Smooth muscle cell (in vitro differentiated cells): Measurements from ENCODE around the gene ADAT2. TPM values are rescaled to one million over a fixed set of nuclear protein-coding genes. Genes with fewer than 3 reads are reported as not detected.

ENCODE experiments used
- DNase-seq: peaks from one replicate; lab custom pipeline; 2025; ENCODE audit not compliant: unreplicated experiment; lab: John Stamatoyannopoulos, UW
- H2AFZ ChIP-seq: fragments of 200-600 bp; sonication (generic); 2 replicates; pipeline ENCODE4 v1.6.0; 2016; ENCODE audit warnings: antibody characterized with exemption, low read depth, mild to moderate bottlenecking
- H3F3A ChIP-seq: fragments of 200-600 bp; sonication (generic); 2 replicates; pipeline ENCODE4 v1.6.0; 2017; ENCODE audit warnings: antibody characterized with exemption, low read depth
- H3K27ac ChIP-seq: fragments of 200-600 bp; sonication (generic); 2 replicates; pipeline ENCODE4 v1.5.1; 2016; ENCODE audit warnings: low read depth, mild to moderate bottlenecking
- H3K27me3 ChIP-seq: fragments of 200-600 bp; sonication (generic); 2 replicates; pipeline ENCODE4 v1.6.1; 2016; ENCODE audit warnings: low read depth, mild to moderate bottlenecking
- H3K36me3 ChIP-seq: fragments of 200-600 bp; sonication (generic); 2 replicates; pipeline ENCODE4 v1.5.1; 2016; ENCODE audit warnings: low read depth
- H3K4me1 ChIP-seq: fragments of 200-600 bp; sonication (generic); 2 replicates; pipeline ENCODE4 v1.5.1; 2016; ENCODE audit warnings: low read depth
- H3K4me2 ChIP-seq: fragments of 200-600 bp; sonication (generic); 2 replicates; pipeline ENCODE4 v1.6.0; 2016; ENCODE audit warnings: mild to moderate bottlenecking
- H3K4me3 ChIP-seq: fragments of 200-600 bp; sonication (generic); 2 replicates; pipeline ENCODE4 v1.5.1; 2016; ENCODE audit warnings: mild to moderate bottlenecking
- H3K79me2 ChIP-seq: fragments of 200-600 bp; sonication (generic); 2 replicates; pipeline ENCODE4 v1.6.0; 2016; ENCODE audit warnings: low read depth, mild to moderate bottlenecking
- H3K9ac ChIP-seq: fragments of 200-600 bp; sonication (generic); 2 replicates; pipeline ENCODE4 v1.6.0; 2016; ENCODE audit warnings: low read depth
- H3K9me3 ChIP-seq: fragments of 200-600 bp; sonication (generic); replicated peaks from 2 replicates; pipeline ENCODE4 v1.5.1; 2016; ENCODE audit warnings: low read depth
- H4K20me1 ChIP-seq: fragments of 200-600 bp; sonication (generic); 2 replicates; pipeline ENCODE4 v1.6.0; 2016; ENCODE audit warnings: low read depth
- CTCF ChIP-seq: fragments of 200-600 bp; sonication (generic); IDR thresholded peaks from 2 replicates; pipeline ENCODE4 v1.5.1; 2017; ENCODE audit warnings: borderline replicate concordance, mild to moderate bottlenecking, antibody characterized with exemption; ENCODE audit not compliant: insufficient read depth, poor library complexity, severe bottlenecking
- WGBS: methylation state at CpG from one replicate; pipeline ENCODE4 v1.1.7; 2016; ENCODE audit warnings: low lambda C conversion rate; 5-methylcytosine and 5-hydroxymethylcytosine counted together
- polyA plus RNA-seq: library from polyadenylated mRNA; unstranded; fragments of >200 nt; fragmentation: Nextera tagmentation; extraction: Ambion mirVana; gene quantifications from 2 replicates; pipeline ENCODE4 v1.2.1, GENCODE V29; 2016
- total RNA-seq: library from RNA; depleted of rRNA; stranded (reverse); fragments of >200 nt; gene quantifications from 2 replicates; pipeline ENCODE4 v1.2.3, GENCODE V29; 2014

ADAT2 gene
- total and polyA plus RNA-seq, 2 experiments from 2014 or later = 1.5 to 2.3 TPM

- no peak for DNase-seq
- WGBS = 83% methylated on average over 7 of the region's 7 CpGs
- Histone ChIP-seq H4K20me1 (no peaks in the 10 kb centered on the region), H3K27ac (no peak overlapping the region), H3K9me3 (no peaks in the 10 kb centered on the region), H3K4me1 (peaks cover 4% of the 10 kb centered on the region), H3F3A (peaks cover 5% of the 10 kb centered on the region), H3K79me2 (no peaks in the 10 kb centered on the region), H3K4me2 (no peak overlapping the region), H3K27me3 (no peaks in the 10 kb centered on the region), H2AFZ (no peak overlapping the region), H3K9ac (no peak overlapping the region), H3K4me3 (no peak overlapping the region), H3K36me3 (no peaks in the 10 kb centered on the region)
- TF ChIP-seq CTCF = no peak
Measured at GRCh38 chr6:143399775-143400174, 50.7 kb downstream of the ADAT2 start.

GRCh38 chr6:143399176-143399575 lies 51.3 kb downstream of the ADAT2 start:
- no peak overlapping the region for H3K9ac ChIP-seq
- no peak for TF ChIP-seq CTCF
- no peak overlapping the region for H2AFZ ChIP-seq
- no peak overlapping the region for H3K27ac ChIP-seq
- H3K4me1 ChIP-seq = peaks cover 4% of the 10 kb centered on the region
- H3K9me3 ChIP-seq = no peaks in the 10 kb centered on the region
- no peak overlapping the region for H3K4me2 ChIP-seq
- H4K20me1 ChIP-seq = no peaks in the 10 kb centered on the region
- H3K79me2 ChIP-seq = no peaks in the 10 kb centered on the region
- H3K27me3 ChIP-seq = no peaks in the 10 kb centered on the region
- DNase-seq = no peak
- no peaks in the 10 kb centered on the region for H3K36me3 ChIP-seq
- H3F3A ChIP-seq = peaks cover 5% of the 10 kb centered on the region
- 91% methylated on average over 5 of the region's 5 CpGs for WGBS
- H3K4me3 ChIP-seq = no peak overlapping the region

GRCh38 chr6:143397227-143398222 lies 53.0 kb downstream of the ADAT2 start:
- no peak for TF ChIP-seq CTCF
- no peaks in the 10 kb centered on the region for H4K20me1 ChIP-seq
- H3F3A ChIP-seq = peaks cover 5% of the 10 kb centered on the region
- peak overlapping the region; percentile 82 for H3K27ac ChIP-seq
- H3K79me2 ChIP-seq = no peaks in the 10 kb centered on the region
- no peak overlapping the region for H2AFZ ChIP-seq
- H3K9ac ChIP-seq = peak overlapping the region; percentile 52
- no peaks in the 10 kb centered on the region for H3K9me3 ChIP-seq
- no peak overlapping the region for H3K4me3 ChIP-seq
- whole genome bisulfite sequencing = 60% methylated on average over 16 of the region's 16 CpGs
- H3K27me3 ChIP-seq = no peaks in the 10 kb centered on the region
- peaks cover 4% of the 10 kb centered on the region for H3K4me1 ChIP-seq
- peak overlapping the region; percentile 38 for H3K4me2 ChIP-seq
- no peaks in the 10 kb centered on the region for H3K36me3 ChIP-seq
- no peak for DNase-seq
